ENCODE data around the gene DNAJA4.

- TF ChIP-seq CTCF (IDR thresholded peaks at IDR 0.05; ENCODE audit: low read depth, low read length, poor library complexity, severe bottlenecking), result no peak
- TF ChIP-seq EZH2phosphoT487 (IDR thresholded peaks at IDR 0.05; ENCODE audit: borderline replicate concordance, low read length), result no peak
Observed at GRCh38 chr15:78321786-78322185, 57.4 kb downstream of the DNAJA4 start.
